ENCODE results near the gene CRADD. TPM values are rescaled to one million over a fixed set of nuclear protein-coding genes. Genes with fewer than 3 reads are reported as not detected.
"Not testable (repeated sequence)": the region's sequence is repeated elsewhere in the genome, so short reads cannot be mapped to it uniquely, and the experiment has no call there.

Gene CRADD
- total RNA-seq, 6 donors from 2014 or later, result 13.7 to 40.7 (median 29.0) TPM

DNA sequence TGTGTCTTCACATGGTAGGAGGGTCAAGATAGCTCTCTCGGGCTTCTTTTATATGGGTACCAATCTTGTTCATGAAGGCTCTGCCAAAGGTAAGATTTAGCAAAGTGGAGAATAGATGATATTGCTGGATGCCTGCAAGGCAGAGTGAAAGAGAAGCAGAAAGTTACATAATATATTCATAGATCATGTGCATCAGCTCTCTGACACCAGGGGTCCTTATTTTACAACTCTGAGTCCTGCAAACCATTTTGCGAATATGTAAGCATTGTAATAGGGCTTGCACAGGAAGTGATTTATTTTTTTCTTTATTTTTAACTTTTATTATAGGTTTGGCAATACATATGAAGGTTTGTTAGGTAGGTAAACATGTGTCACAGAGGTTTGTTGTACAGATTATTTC lies 31.8 kb downstream of the CRADD start:
- no peak for DNase-seq
- TF ChIP-seq, protein P1, sequence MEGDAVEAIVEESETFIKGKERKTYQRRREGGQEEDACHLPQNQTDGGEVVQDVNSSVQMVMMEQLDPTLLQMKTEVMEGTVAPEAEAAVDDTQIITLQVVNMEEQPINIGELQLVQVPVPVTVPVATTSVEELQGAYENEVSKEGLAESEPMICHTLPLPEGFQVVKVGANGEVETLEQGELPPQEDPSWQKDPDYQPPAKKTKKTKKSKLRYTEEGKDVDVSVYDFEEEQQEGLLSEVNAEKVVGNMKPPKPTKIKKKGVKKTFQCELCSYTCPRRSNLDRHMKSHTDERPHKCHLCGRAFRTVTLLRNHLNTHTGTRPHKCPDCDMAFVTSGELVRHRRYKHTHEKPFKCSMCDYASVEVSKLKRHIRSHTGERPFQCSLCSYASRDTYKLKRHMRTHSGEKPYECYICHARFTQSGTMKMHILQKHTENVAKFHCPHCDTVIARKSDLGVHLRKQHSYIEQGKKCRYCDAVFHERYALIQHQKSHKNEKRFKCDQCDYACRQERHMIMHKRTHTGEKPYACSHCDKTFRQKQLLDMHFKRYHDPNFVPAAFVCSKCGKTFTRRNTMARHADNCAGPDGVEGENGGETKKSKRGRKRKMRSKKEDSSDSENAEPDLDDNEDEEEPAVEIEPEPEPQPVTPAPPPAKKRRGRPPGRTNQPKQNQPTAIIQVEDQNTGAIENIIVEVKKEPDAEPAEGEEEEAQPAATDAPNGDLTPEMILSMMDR (IDR thresholded peaks at IDR 0.05), result no peak
- TF ChIP-seq POLR2AphosphoS5 (IDR thresholded peaks at IDR 0.05) (no peak), EP300 (IDR thresholded peaks at IDR 0.05) (no peak), POLR2A (IDR thresholded peaks at IDR 0.05) (no peak)
- no peak for ATAC-seq (ENCODE audit: low FRiP score in 2 of 2)
- WGBS, 2 donors, result 94 to 98% methylated on average over 2 of the region's 2 CpGs
- Histone ChIP-seq H3K27me3 (no peaks in the 10 kb centered on the region), H3K9me3 (peaks cover 5 to 15% (median 10%) of the 10 kb centered on the region in 4 donors), H3K36me3 (no peaks in the 10 kb centered on the region), H3K4me1 (peaks cover 6 to 10% (median 9%) of the 10 kb centered on the region in 4 donors), H3K27ac (no peak overlapping the region), H3K4me3 (no peak overlapping the region)

DNA sequence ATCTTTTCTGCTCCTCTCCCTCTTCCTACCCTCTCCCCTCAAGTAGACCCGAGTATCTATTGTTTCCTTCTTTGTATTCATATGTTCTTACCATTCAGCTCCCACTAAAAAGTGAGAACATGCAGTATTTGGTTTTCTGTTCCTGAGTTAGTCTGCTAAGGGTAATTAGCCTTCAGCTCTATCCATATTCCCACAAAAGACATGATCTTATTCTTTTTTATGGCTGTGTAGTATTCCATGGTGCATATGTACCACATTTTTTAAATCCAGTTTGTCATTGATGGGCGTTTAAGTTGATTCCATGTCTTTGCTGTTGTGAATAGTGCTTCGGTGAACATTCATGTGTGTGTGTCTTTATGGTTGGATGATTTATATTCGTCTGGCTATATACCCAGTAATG lies 32.2 kb downstream of the CRADD start:
- WGBS, 2 donors, result 93 to 96% methylated on average over 4 of the region's 4 CpGs
- DNase-seq (no peak), ATAC-seq (ENCODE audit: low FRiP score in 2 of 2) (no peak)
- no peaks in the 10 kb centered on the region for H3K27me3 ChIP-seq
- TF ChIP-seq POLR2AphosphoS5 (IDR thresholded peaks at IDR 0.05), result no peak
- TF ChIP-seq EP300 (IDR thresholded peaks at IDR 0.05), result no peak
- TF ChIP-seq, protein P1 (IDR thresholded peaks at IDR 0.05), result no peak
- no peak for TF ChIP-seq POLR2A (IDR thresholded peaks at IDR 0.05)
- H3K36me3 ChIP-seq, result no peaks in the 10 kb centered on the region
- H3K4me3 ChIP-seq, result no peak overlapping the region
- H3K9me3 ChIP-seq, result peaks cover 5 to 15% (median 10%) of the 10 kb centered on the region in 4 donors
- H3K4me1 ChIP-seq, result peaks cover 6 to 10% (median 8%) of the 10 kb centered on the region in 4 donors
- no peak overlapping the region for H3K27ac ChIP-seq

DNA sequence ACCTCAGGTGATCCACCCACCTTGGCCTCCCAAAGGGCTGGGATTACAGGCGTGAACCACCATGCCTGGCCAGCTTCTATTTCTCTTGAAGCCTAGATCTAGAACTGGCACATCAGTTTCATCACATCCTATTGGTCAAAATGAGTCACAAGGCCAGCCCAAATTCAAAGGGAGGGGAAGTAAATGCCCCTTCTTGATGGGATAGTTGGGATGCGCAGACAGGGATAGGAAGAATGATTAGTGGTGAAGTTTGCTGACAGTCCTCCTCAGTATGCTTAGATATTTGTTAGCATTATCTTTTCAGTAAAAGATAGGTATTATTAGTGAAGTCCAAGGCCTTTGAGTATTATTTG lies 33.4 kb downstream of the CRADD start:
- WGBS, 2 donors, result 90 to 98% methylated on average over 2 of the region's 2 CpGs
- Histone ChIP-seq H3K4me3 (no peak overlapping the region), H3K27ac (no peak overlapping the region), H3K9me3 (peaks cover 5 to 15% (median 10%) of the 10 kb centered on the region in 4 donors), H3K36me3 (no peaks in the 10 kb centered on the region), H3K4me1 (peaks cover 0 to 13% (median 6%) of the 10 kb centered on the region in 4 donors), H3K27me3 (no peaks in the 10 kb centered on the region)
- TF ChIP-seq POLR2A (IDR thresholded peaks at IDR 0.05), result no peak
- TF ChIP-seq, protein P1 (IDR thresholded peaks at IDR 0.05), result no peak
- ATAC-seq (ENCODE audit: low FRiP score in 2 of 2) (no peak), DNase-seq (no peak)

DNA sequence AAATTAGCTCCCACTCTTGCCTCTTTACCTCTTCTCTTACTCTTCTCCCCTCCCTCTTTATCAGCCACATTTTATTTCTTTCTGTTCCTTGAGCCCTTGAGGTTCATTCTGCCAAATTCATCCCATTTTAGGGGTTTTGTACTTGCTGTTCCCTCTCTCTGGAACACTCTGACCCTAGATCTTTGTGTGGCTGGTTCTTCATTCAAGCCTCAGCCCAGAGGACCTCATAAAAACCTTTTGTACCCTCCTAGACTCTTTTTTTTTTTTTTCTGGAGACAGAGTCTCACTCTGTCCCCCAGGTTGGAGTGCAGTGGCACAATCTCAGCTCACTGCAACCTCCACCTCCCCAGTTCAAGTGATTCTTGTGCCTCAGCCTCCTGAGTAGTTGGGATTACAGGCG lies 34.3 kb downstream of the CRADD start:
- DNase-seq; H3K4me3 ChIP-seq; ATAC-seq (ENCODE audit: low FRiP score in 2 of 2); H3K36me3 ChIP-seq; H3K27ac ChIP-seq; H3K27me3 ChIP-seq: not testable (repeated sequence)
- peaks cover 5 to 15% (median 10%) of the 10 kb centered on the region in 4 donors for H3K9me3 ChIP-seq
- peaks cover 0 to 13% (median 6%) of the 10 kb centered on the region in 4 donors for H3K4me1 ChIP-seq
- 90 to 100% methylated on average over 1 of the region's 1 CpG for WGBS, 2 donors

DNA sequence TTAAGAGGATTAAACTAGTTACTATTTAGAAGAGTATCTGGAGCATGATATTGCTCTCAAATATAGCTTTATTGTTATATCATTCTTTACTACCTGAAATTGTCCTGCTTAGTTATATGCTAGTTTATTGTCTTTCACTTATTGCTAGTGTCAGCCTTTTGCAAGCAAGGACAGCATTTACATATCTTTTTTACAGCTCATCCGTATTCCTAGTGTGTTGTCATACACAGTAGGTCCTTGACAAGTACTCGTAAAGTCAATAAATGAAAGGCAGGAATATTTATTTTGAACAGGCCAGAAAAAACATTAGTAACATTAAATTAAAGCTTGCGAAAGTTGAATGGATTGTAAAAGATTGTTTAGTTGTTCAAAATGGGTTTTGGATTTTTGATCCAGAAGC lies 35.0 kb downstream of the CRADD start:
- Histone ChIP-seq H3K4me1 (peaks cover 0 to 13% (median 6%) of the 10 kb centered on the region in 4 donors), H3K27ac (no peak overlapping the region), H3K36me3 (no peaks in the 10 kb centered on the region), H3K4me3 (no peak overlapping the region), H3K9me3 (peaks cover 5 to 15% (median 10%) of the 10 kb centered on the region in 4 donors), H3K27me3 (no peaks in the 10 kb centered on the region)
- ATAC-seq (ENCODE audit: low FRiP score in 2 of 2) (no peak), DNase-seq (no peak)
- TF ChIP-seq POLR2A (IDR thresholded peaks at IDR 0.05) (no peak), POLR2AphosphoS5 (IDR thresholded peaks at IDR 0.05) (no peak), EP300 (IDR thresholded peaks at IDR 0.05) (no peak)
- TF ChIP-seq, protein P1 (IDR thresholded peaks at IDR 0.05), result no peak
- 74 to 76% methylated on average over 3 of the region's 3 CpGs for WGBS, 2 donors
